B cell (primary cell): Measurements from ENCODE around the gene NFKBIZ.

Source experiments
- EZH2 ChIP-seq: IDR thresholded peaks from 2 replicates; pipeline ENCODE4 v1.6.1; 2012; ENCODE audit warnings: borderline replicate concordance, low read depth, mild to moderate bottlenecking, moderate library complexity, low read length; ENCODE audit not compliant: insufficient read depth, poor library complexity, severe bottlenecking
- TF ChIP-seq, protein P1 (sequence below): fragments of 200-600 bp; IDR thresholded peaks from one replicate; pipeline ENCODE4 v1.8.0; 2022; ENCODE audit warnings: antibody characterized with exemption, mild to moderate bottlenecking

DNA sequence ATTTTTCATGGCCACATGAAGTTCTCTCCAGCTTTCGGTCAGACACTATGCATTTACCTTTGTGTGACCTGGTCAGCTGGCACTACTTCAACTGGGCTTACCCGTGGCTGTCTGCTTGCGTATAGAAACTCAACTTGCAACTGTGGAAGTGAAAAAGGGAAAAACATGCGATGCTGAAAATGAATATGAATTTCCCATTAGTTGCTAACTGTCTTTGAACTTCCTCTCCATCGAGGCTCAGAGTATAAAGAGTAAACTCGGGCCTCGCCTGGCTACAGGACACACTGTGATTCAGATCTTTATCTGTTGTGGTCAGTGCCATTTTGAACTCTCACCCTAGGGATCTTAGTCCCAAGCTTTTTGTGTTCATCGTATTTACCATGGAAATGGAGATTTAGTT lies 26.8 kb downstream of the NFKBIZ start:
- no peak for TF ChIP-seq EZH2
- TF ChIP-seq, protein P1, sequence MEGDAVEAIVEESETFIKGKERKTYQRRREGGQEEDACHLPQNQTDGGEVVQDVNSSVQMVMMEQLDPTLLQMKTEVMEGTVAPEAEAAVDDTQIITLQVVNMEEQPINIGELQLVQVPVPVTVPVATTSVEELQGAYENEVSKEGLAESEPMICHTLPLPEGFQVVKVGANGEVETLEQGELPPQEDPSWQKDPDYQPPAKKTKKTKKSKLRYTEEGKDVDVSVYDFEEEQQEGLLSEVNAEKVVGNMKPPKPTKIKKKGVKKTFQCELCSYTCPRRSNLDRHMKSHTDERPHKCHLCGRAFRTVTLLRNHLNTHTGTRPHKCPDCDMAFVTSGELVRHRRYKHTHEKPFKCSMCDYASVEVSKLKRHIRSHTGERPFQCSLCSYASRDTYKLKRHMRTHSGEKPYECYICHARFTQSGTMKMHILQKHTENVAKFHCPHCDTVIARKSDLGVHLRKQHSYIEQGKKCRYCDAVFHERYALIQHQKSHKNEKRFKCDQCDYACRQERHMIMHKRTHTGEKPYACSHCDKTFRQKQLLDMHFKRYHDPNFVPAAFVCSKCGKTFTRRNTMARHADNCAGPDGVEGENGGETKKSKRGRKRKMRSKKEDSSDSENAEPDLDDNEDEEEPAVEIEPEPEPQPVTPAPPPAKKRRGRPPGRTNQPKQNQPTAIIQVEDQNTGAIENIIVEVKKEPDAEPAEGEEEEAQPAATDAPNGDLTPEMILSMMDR: no peak
